Measurements from ENCODE around the gene CENATAC.

The CENATAC gene

DNA sequence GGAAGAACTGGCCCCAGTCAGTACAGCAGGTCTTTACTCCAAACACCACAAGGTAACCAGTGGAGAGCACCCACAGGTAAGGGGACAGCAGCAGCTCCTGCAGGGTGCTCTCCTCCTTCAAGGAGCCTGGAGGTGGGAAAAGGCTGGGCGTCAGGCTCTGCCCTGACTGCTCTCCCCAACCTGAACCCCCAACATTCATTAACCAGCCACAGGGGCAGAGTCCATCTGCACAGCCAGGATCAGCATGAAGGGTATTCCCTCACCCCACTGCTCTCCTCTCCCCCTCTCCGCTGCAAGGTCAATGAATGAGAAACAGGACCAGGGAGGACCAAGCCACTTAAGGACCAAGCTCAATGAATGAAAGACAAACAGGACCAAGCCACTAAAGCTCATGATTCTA is 29.0 kb downstream of the CENATAC start:
- TF ChIP-seq, protein P1, sequence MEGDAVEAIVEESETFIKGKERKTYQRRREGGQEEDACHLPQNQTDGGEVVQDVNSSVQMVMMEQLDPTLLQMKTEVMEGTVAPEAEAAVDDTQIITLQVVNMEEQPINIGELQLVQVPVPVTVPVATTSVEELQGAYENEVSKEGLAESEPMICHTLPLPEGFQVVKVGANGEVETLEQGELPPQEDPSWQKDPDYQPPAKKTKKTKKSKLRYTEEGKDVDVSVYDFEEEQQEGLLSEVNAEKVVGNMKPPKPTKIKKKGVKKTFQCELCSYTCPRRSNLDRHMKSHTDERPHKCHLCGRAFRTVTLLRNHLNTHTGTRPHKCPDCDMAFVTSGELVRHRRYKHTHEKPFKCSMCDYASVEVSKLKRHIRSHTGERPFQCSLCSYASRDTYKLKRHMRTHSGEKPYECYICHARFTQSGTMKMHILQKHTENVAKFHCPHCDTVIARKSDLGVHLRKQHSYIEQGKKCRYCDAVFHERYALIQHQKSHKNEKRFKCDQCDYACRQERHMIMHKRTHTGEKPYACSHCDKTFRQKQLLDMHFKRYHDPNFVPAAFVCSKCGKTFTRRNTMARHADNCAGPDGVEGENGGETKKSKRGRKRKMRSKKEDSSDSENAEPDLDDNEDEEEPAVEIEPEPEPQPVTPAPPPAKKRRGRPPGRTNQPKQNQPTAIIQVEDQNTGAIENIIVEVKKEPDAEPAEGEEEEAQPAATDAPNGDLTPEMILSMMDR (IDR thresholded peaks at IDR 0.05; ENCODE audit: low read depth, low read length, missing control alignments): no peak
- H3K4me3 ChIP-seq (ENCODE audit: low read depth, low read length): no peak overlapping the region
- no peak for DNase-seq (ENCODE audit: low read depth)

DNA sequence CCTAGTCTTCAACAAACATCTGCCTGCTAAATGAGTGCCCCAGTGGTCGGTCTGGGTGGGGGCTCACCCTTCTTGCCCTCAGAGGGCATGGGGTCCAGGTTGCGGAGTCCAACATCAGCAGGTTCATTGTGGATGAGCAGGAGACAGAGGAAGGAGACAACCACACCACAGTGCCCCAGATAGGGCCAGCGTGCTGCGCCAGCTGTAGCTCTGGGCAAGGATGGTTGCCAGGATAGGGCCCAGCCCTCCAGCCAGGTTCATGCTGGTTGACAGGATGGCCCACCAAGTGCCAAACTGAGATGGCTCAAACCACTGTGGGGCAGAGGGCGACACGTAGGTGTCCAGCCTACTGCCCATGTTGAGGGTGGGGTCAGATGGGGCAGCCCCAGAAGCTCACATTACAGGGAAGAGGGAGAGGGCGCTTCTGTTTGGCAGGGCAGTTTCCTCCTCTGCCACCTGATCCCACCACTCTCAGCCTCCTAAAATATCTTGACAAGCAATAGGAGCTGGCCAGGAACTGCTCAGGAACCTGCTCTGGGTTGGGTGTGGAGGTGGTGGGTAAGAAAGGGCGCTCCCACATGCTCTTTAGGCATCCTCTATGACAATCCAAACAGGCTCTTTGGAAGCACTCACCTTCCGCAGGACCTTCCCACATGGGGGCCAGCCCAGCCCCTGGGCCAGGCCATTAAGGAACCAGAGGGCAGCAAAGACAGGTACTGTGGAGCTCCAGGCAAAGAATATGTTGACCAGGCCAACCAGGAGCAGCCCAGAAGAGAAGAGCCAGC is 29.8 kb downstream of the CENATAC start:
- DNase-seq (ENCODE audit: low read depth): no peak
- no peak overlapping the region for H3K4me3 ChIP-seq (ENCODE audit: low read depth, low read length)
- TF ChIP-seq, protein P1 (IDR thresholded peaks at IDR 0.05; ENCODE audit: low read depth, low read length, missing control alignments): no peak

DNA sequence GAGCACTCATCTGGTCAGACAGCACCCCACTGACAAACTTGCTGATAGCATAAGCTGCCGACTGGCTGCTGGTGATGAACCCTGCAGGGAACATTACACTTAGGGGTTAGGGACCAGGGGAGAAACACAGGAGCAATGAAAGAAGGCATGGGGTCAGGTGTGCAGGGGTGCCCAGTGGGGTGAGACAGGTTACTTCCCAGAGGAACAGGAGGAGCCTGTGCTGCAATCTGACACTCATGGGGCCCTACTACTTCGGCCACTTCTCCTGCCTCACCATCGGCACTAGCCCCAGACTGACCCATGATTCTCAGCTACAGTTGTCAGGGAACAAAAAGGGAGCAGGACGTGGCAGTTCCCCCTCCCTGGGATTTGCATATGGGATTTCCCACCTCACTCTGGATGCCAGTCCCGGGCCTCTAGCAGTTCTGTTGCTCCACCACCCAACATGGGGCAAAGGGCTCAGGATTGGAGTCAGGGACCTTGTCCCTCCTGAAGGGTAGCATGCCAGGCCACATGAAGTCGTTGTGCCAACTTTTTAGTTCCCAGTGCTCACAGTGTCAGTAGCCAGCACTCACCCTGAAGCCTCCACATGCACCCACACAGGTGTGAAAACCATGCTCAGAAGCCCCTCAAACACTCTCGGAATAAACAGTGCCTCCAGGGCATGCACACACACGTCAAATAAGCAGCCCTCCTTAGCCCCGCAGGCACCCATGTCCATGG is 30.6 kb downstream of the CENATAC start:
- no peak for DNase-seq (ENCODE audit: low read depth)
- TF ChIP-seq, protein P1 (IDR thresholded peaks at IDR 0.05; ENCODE audit: low read depth, low read length, missing control alignments): no peak
- H3K4me3 ChIP-seq (ENCODE audit: low read depth, low read length): no peak overlapping the region

DNA sequence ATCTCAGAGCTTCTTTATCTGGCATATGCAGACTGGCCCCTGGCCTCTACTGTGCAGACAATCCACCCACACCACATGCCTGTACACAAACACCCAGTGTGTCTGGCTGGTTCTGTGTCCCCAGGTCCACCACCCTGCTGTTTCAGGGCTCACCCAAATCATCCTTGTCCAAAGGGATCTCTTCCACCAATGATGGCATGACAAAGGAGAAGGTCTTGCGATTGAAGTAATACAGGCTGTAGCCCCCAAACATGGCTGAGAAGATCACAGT is 31.1 kb downstream of the CENATAC start:
- no peak overlapping the region for H3K4me3 ChIP-seq (ENCODE audit: low read depth, low read length)
- DNase-seq (ENCODE audit: low read depth): no peak
- TF ChIP-seq, protein P1 (IDR thresholded peaks at IDR 0.05; ENCODE audit: low read depth, low read length, missing control alignments): no peak

DNA sequence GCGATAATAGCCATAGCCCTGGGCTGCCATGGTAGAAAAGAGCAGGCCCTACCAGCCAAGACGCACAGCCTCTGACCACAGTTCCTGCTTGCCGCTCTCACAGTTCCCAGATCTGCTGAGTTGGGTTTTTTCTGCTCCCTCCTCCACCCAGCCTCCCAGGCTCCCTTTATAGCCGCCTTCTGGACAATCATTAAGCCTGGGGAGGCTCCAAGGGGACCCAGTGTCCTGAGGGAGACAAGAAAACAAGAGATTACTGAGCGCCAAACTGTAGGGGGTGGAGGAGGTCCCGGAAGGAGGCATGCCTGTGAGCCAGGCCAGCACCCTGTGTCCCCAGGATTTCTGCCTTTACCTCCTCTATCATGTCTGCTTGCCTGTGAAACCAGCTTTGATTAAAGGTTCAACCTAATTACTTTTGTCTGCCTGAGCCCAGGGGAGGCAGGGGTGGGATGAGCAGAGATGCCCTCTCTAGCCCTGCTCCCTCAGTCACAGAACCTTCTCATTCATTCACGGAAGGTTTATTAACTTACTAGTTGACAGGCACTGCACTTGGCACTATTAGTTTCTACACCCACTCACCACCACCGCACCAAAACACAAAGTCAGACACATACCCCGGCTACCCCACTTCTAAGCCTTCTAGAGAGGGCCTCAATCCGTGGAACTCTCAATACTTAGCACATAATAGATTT is 31.5 kb downstream of the CENATAC start:
- TF ChIP-seq, protein P1 (IDR thresholded peaks at IDR 0.05; ENCODE audit: low read depth, low read length, missing control alignments): no peak
- DNase-seq (ENCODE audit: low read depth): no peak

DNA sequence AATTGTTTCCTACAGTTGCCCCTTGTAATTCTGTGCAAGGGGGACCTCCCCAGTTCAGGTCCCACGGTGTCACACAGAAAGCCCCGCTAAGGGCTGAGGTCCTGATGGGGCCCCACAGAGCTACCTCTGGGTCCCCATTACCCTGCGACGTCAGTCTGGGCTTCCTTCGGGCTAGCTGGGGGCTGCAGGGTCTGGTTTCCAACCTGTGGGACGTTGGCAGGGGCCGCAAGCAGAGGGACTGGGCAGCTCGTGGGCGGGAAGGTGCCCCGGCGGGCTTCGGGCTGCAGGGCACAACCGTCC is 32.0 kb downstream of the CENATAC start:
- peak overlapping the region; percentile 73 for H3K4me3 ChIP-seq (ENCODE audit: low read depth, low read length)
- TF ChIP-seq, protein P1 (IDR thresholded peaks at IDR 0.05; ENCODE audit: low read depth, low read length, missing control alignments): no peak
- no peak for DNase-seq (ENCODE audit: low read depth)

More for the DNA sequence above, 31.5 kb downstream of the CENATAC start:
- H3K4me3 ChIP-seq (ENCODE audit: low read depth, low read length): peak overlapping the region; percentile 73
